Natural killer cell (primary cell): ENCODE measurements around the gene HTR3D. TPM values are rescaled to one million over a fixed set of nuclear protein-coding genes. Genes with fewer than 3 reads are reported as not detected.

Experiments used
- ATAC-seq, 3 donors: fragments of 150-1000 bp in 2 of 3; fragments of 200-7000 bp in 1 of 3; cut with Tn5 transposase; 1 replicate in 1 of 3; 2 replicates in 2 of 3; pipeline ENCODE4 v1.10.0; 2021; ENCODE audit warnings: mild to moderate bottlenecking in 2 of 3, moderate library complexity in 2 of 3
- DNase-seq, 2 donors: peaks; one replicate each; pipeline versions ENCODE4 v3.0.0 to v3.0.0-alpha.2; 2013 to 2021; ENCODE audit warnings: mixed read lengths in 1 of 2
- H3K27ac ChIP-seq: one replicate; pipeline ENCODE4 v1.5.1; 2013; ENCODE audit warnings: mild to moderate bottlenecking, low read length
- H3K27me3 ChIP-seq: one replicate; pipeline ENCODE4 v1.6.1; 2013; ENCODE audit warnings: low read length; ENCODE audit not compliant: control insufficient read depth, insufficient read depth
- H3K36me3 ChIP-seq: one replicate; pipeline ENCODE4 v1.6.1; 2013; ENCODE audit warnings: low read length; ENCODE audit not compliant: control insufficient read depth, insufficient read depth
- H3K4me1 ChIP-seq: one replicate; pipeline ENCODE4 v1.6.1; 2013; ENCODE audit warnings: low read length; ENCODE audit not compliant: control insufficient read depth, insufficient read depth
- H3K4me3 ChIP-seq: one replicate; pipeline ENCODE4 v1.5.1; 2013; ENCODE audit warnings: low read length
- H3K9me3 ChIP-seq: one replicate; pipeline ENCODE4 v1.6.1; 2013; ENCODE audit warnings: low read length; ENCODE audit not compliant: control insufficient read depth, insufficient read depth
- H3K27ac Mint-ChIP-seq, 2 donors: one replicate each; pipeline ENCODE4 v1.8.0; 2022; ENCODE audit warnings: mild to moderate bottlenecking in 2 of 2, mixed read lengths in 2 of 2, moderate library complexity in 1 of 2
- H3K27me3 Mint-ChIP-seq, 2 donors: one replicate each; pipeline ENCODE4 v1.8.0; 2022; ENCODE audit warnings: low read depth in 2 of 2, mixed read lengths in 2 of 2
- H3K36me3 Mint-ChIP-seq: one replicate; pipeline ENCODE4 v1.8.0; 2022; ENCODE audit warnings: mixed read lengths
- H3K4me1 Mint-ChIP-seq, 2 donors: one replicate each; pipeline ENCODE4 v1.8.0; 2022; ENCODE audit warnings: mixed read lengths in 2 of 2
- H3K4me3 Mint-ChIP-seq: one replicate; pipeline ENCODE4 v1.8.0; 2022; ENCODE audit warnings: mild to moderate bottlenecking, moderate library complexity, mixed read lengths
- H3K9me3 Mint-ChIP-seq, 2 donors: one replicate each; pipeline ENCODE4 v1.8.0; 2022; ENCODE audit warnings: mixed read lengths in 2 of 2
- WGBS: methylation state at CpG from one replicate; pipeline ENCODE4 v1.1.7; 2013; ENCODE audit warnings: missing lambda C conversion rate; ENCODE audit not compliant: insufficient coverage; 5-methylcytosine and 5-hydroxymethylcytosine counted together
- intact Hi-C: fragments of 100-400 bp; cut with micrococcal nuclease; formaldehyde crosslinking; loops from one replicate; pipeline ENCODE4 v1.14.2; 2022
- total RNA-seq, 4 donors: library from RNA; stranded (reverse); fragments of 120-200 nt in 1 of 4; gene quantifications; one replicate each; pipeline versions ENCODE4 v1.2.3 to v1.2.4, GENCODE V29; 2013 to 2022
- TF ChIP-seq, protein P1 (sequence below): fragments of 200-600 bp; IDR thresholded peaks from one replicate; pipeline ENCODE4 v1.8.0; 2022; ENCODE audit warnings: antibody characterized with exemption

HTR3D gene, protein sequence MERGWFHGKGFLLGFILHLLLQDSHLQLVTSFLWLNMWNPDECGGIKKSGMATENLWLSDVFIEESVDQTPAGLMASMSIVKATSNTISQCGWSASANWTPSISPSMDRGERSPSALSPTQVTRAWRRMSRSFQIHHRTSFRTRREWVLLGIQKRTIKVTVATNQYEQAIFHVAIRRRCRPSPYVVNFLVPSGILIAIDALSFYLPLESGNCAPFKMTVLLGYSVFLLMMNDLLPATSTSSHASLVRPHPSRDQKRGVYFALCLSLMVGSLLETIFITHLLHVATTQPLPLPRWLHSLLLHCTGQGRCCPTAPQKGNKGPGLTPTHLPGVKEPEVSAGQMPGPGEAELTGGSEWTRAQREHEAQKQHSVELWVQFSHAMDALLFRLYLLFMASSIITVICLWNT
- not detected for total RNA-seq
- not detected for total RNA-seq (2013)

GRCh38 chr3:184031187-184031792 is at the start of gene HTR3D:
TSS of gene HTR3D (plus strand) at chr3:184031742. CDS start at chr3:184031742, 0 bp downstream.
- Mint-ChIP-seq H3K9me3 (no peaks in the 10 kb centered on the region), H3K4me3 (no peak within 1 kb of the TSS), H3K36me3 (no peaks in the 10 kb centered on the region), H3K27ac (no peak within 1 kb of the TSS), H3K4me1 (no peaks in the 10 kb centered on the region), H3K27me3 (peaks cover 6 to 8% of the 10 kb centered on the region in 2 donors)
- Histone ChIP-seq H3K9me3 (no peaks in the 10 kb centered on the region), H3K4me1 (no peaks in the 10 kb centered on the region), H3K36me3 (no peaks in the 10 kb centered on the region), H3K4me3 (no peak within 1 kb of the TSS), H3K27me3 (no peaks in the 10 kb centered on the region), H3K27ac (no peak within 1 kb of the TSS)
- DNase-seq (no peak), ATAC-seq (no peak)
- TF ChIP-seq, protein P1, sequence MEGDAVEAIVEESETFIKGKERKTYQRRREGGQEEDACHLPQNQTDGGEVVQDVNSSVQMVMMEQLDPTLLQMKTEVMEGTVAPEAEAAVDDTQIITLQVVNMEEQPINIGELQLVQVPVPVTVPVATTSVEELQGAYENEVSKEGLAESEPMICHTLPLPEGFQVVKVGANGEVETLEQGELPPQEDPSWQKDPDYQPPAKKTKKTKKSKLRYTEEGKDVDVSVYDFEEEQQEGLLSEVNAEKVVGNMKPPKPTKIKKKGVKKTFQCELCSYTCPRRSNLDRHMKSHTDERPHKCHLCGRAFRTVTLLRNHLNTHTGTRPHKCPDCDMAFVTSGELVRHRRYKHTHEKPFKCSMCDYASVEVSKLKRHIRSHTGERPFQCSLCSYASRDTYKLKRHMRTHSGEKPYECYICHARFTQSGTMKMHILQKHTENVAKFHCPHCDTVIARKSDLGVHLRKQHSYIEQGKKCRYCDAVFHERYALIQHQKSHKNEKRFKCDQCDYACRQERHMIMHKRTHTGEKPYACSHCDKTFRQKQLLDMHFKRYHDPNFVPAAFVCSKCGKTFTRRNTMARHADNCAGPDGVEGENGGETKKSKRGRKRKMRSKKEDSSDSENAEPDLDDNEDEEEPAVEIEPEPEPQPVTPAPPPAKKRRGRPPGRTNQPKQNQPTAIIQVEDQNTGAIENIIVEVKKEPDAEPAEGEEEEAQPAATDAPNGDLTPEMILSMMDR = no peak
- intact Hi-C loops = no loop called here
- WGBS = 70% methylated on average over 3 of the region's 4 CpGs

- ATAC-seq (no peak), DNase-seq (no peak)
- Mint-ChIP-seq H3K36me3 (peaks cover 7% of the 10 kb centered on the region), H3K9me3 (no peaks in the 10 kb centered on the region), H3K4me1 (no peaks in the 10 kb centered on the region), H3K27me3 (no peaks in the 10 kb centered on the region), H3K4me3 (no peak overlapping the region), H3K27ac (no peak overlapping the region)
- Histone ChIP-seq H3K9me3 (no peaks in the 10 kb centered on the region), H3K27ac (no peak overlapping the region), H3K27me3 (no peaks in the 10 kb centered on the region), H3K36me3 (peaks cover 25% of the 10 kb centered on the region), H3K4me1 (no peaks in the 10 kb centered on the region), H3K4me3 (no peak overlapping the region)
- 92% methylated on average over 5 of the region's 6 CpGs for WGBS
- TF ChIP-seq, protein P1 = no peak
- intact Hi-C loops = no loop called here
These were observed 49.4 kb upstream of the HTR3D start for GRCh38 chr3:183981990-183982644.

- H3K27ac Mint-ChIP-seq = no peak overlapping the region
- H3K4me3 Mint-ChIP-seq = no peak overlapping the region
- no peaks in the 10 kb centered on the region for H3K9me3 ChIP-seq
- no peaks in the 10 kb centered on the region for H3K27me3 Mint-ChIP-seq
- no peak for ATAC-seq
- H3K27ac ChIP-seq = no peak overlapping the region
- peaks cover 12% of the 10 kb centered on the region for H3K36me3 Mint-ChIP-seq
- no peaks in the 10 kb centered on the region for H3K9me3 Mint-ChIP-seq
- intact Hi-C loops = no loop called here
- H3K4me1 ChIP-seq = no peaks in the 10 kb centered on the region
- TF ChIP-seq, protein P1 = no peak
- no peaks in the 10 kb centered on the region for H3K27me3 ChIP-seq
- H3K4me3 ChIP-seq = no peak overlapping the region
- DNase-seq = no peak
- peaks cover 32% of the 10 kb centered on the region for H3K36me3 ChIP-seq
- H3K4me1 Mint-ChIP-seq = no peaks in the 10 kb centered on the region
- WGBS = 93% methylated on average over 4 of the region's 4 CpGs
These were observed 47.3 kb upstream of the HTR3D start for GRCh38 chr3:183984127-183984740.
